GM12873 (cell line): ENCODE results near the gene SLC25A28.

Experiments used
- TF ChIP-seq, protein P1 (sequence below): IDR thresholded peaks from 2 replicates; pipeline ENCODE4 v1.5.1; 2012; ENCODE audit warnings: low read depth, mild to moderate bottlenecking, moderate library complexity, low read length, control low read depth; ENCODE audit not compliant: insufficient read depth; ENCODE audit errors: missing control alignments

The SLC25A28 gene

DNA sequence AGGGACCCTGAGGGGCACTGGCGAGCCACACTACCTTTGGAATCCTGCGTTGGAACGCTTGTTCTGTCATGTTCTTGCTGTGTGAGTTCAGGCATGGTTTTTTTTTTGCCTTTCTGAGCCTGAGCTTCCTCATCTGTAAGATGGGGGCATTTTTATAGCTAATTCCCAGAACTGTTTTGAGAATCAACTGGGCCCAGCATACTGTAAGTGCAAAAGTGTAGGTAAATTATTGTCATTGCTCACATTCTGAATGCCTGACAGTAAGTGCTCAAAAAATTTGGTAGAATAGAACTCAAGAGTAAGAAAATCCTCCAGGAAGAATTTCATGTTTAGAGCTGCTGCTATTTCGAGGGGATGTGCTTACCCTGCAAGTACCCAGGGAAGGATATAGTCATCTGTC, 22.2 kb downstream of the SLC25A28 start:
- TF ChIP-seq, protein P1, sequence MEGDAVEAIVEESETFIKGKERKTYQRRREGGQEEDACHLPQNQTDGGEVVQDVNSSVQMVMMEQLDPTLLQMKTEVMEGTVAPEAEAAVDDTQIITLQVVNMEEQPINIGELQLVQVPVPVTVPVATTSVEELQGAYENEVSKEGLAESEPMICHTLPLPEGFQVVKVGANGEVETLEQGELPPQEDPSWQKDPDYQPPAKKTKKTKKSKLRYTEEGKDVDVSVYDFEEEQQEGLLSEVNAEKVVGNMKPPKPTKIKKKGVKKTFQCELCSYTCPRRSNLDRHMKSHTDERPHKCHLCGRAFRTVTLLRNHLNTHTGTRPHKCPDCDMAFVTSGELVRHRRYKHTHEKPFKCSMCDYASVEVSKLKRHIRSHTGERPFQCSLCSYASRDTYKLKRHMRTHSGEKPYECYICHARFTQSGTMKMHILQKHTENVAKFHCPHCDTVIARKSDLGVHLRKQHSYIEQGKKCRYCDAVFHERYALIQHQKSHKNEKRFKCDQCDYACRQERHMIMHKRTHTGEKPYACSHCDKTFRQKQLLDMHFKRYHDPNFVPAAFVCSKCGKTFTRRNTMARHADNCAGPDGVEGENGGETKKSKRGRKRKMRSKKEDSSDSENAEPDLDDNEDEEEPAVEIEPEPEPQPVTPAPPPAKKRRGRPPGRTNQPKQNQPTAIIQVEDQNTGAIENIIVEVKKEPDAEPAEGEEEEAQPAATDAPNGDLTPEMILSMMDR = no peak

GRCh38 chr10:99595770-99596465, 24.3 kb downstream of the SLC25A28 start:
- TF ChIP-seq, protein P1 = no peak

DNA sequence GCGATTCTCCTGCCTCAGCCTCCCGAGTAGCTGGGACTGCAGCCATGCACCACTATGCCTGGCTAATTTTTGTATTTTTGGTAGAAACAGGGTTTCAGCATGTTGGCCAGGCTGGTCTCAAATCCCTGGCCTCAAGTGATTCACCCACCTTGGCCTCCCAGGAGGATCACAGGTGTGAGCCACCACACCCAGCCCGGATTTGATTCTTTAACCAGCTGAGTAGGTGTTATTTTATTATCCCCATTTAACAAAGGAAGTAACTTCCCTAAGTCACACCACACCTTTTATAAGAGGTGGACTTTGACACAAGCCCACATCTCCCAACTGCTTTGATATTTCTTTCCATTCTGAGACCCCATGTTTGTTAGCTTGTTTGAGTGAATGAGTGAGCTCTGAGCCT, 25.0 kb downstream of the SLC25A28 start:
- TF ChIP-seq, protein P1 = no peak

GRCh38 chr10:99593312-99593711, 26.9 kb downstream of the SLC25A28 start:
- TF ChIP-seq, protein P1 = no peak

DNA sequence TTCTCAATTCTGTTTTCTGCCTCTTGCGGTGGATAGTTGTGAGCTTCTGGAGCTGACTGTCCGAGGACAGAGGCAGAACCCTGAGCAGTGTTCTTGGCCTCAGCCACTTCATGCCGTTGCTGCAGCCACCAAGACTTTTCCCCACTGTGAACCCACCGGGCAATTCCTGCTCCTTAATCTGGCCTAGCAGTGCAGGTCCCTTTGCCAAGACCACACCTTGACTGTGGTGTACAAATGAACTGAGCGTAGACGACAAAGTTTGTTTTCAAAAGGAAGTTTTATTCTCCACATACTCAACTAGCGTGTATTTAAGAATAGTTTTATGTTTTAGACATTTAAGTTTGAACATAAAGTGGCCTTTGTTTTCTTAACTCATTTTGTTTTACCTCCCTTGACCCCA, 29.4 kb downstream of the SLC25A28 start:
- TF ChIP-seq, protein P1 = no peak

DNA sequence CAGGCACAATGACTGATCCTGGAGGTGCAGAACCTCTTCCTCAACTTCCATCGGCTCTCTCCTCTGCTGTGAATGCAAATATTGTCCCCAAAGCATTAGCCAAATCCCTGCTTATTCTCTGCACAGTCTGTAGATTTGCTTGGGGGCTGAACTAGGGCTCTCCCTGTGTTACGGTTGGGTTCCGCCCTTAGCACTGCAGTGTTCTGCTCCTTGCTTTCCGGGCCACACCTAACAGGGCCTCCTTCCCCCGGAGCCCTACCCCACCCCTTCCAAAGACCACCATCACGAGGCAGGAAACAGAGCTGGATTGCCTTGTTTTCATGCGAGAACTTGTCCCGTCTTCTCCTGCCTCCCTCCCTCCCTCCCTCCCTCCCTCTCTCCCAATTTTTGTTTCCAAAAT, 36.6 kb downstream of the SLC25A28 start:
- TF ChIP-seq, protein P1 = no peak

- TF ChIP-seq, protein P1 = no peak
Measured at GRCh38 chr10:99582255-99582770, 37.9 kb downstream of the SLC25A28 start.
